CD8-positive, alpha-beta memory T cell (primary cell): ENCODE results near the gene RDH13. TPM values are rescaled to one million over a fixed set of nuclear protein-coding genes. Genes with fewer than 3 reads are reported as not detected.
"Not testable (repeated sequence)": the region's sequence is repeated elsewhere in the genome, so short reads cannot be mapped to it uniquely, and the experiment has no call there.

Experiments used
- CTCF ChIA-PET: fragments of 350-600 bp; sonication (Branson Sonifier 250); formaldehyde crosslinking; loops from one replicate; lab custom pipeline; 2021; ENCODE audit warnings: antibody characterized with exemption; lab: Charles Lee
- POLR2A ChIA-PET: fragments of 350-600 bp; sonication (Branson Sonifier 250); formaldehyde crosslinking; loops from one replicate; lab custom pipeline; 2021; ENCODE audit warnings: antibody characterized with exemption; lab: Charles Lee
- DNase-seq, 5 donors: peaks; one replicate each; pipeline versions ENCODE4 v3.0.0 to v3.0.0-alpha.2; 2020 to 2022; ENCODE audit warnings: mixed read lengths in 1 of 5
- H3K27ac ChIP-seq: one replicate; pipeline ENCODE4 v1.7.0; 2013; ENCODE audit warnings: low read depth, mild to moderate bottlenecking, low read length, moderate library complexity
- H3K27me3 ChIP-seq: 2 replicates; pipeline ENCODE4 v1.7.0; 2013; ENCODE audit warnings: low read length, mild to moderate bottlenecking; ENCODE audit not compliant: insufficient read depth, poor library complexity, severe bottlenecking
- H3K36me3 ChIP-seq: 2 replicates; pipeline ENCODE4 v1.7.0; 2013; ENCODE audit warnings: mild to moderate bottlenecking, low read length, moderate library complexity; ENCODE audit not compliant: insufficient read depth
- H3K4me1 ChIP-seq: 2 replicates; pipeline ENCODE4 v1.7.0; 2013; ENCODE audit warnings: mild to moderate bottlenecking, low read length, moderate library complexity; ENCODE audit not compliant: insufficient read depth
- H3K4me3 ChIP-seq: 2 replicates; pipeline ENCODE4 v1.7.0; 2013; ENCODE audit warnings: mild to moderate bottlenecking, low read length
- H3K9me3 ChIP-seq: 2 replicates; pipeline ENCODE4 v1.7.0; 2013; ENCODE audit warnings: mild to moderate bottlenecking, low read length
- H3K27ac Mint-ChIP-seq, 8 donors: one replicate each; pipeline ENCODE4 v1.8.0; 2020 to 2021; ENCODE audit warnings: mixed read lengths in 8 of 8, mild to moderate bottlenecking in 6 of 8, inconsistent platforms in 3 of 8, moderate library complexity in 3 of 8
- H3K27me3 Mint-ChIP-seq, 2 donors: one replicate each; pipeline ENCODE4 v1.8.0; 2020 to 2021; ENCODE audit warnings: mixed read lengths in 2 of 2, mild to moderate bottlenecking in 1 of 2, moderate library complexity in 1 of 2
- H3K36me3 Mint-ChIP-seq, 3 donors: one replicate each; pipeline ENCODE4 v1.8.0; 2020 to 2021; ENCODE audit warnings: mixed read lengths in 3 of 3, inconsistent platforms in 1 of 3, mild to moderate bottlenecking in 1 of 3
- H3K4me1 Mint-ChIP-seq, 3 donors: one replicate each; pipeline ENCODE4 v1.8.0; 2020 to 2021; ENCODE audit warnings: mixed read lengths in 3 of 3, inconsistent platforms in 1 of 3, mild to moderate bottlenecking in 1 of 3
- H3K4me3 Mint-ChIP-seq, 7 donors: one replicate each; pipeline ENCODE4 v1.8.0; 2020 to 2021; ENCODE audit warnings: mixed read lengths in 7 of 7, mild to moderate bottlenecking in 6 of 7, moderate library complexity in 4 of 7, inconsistent platforms in 2 of 7
- H3K9me3 Mint-ChIP-seq, 5 donors: one replicate each; pipeline ENCODE4 v1.8.0; 2020 to 2022; ENCODE audit warnings: mixed read lengths in 5 of 5, mild to moderate bottlenecking in 3 of 5, moderate library complexity in 2 of 5, inconsistent platforms in 1 of 5
- polyA plus RNA-seq: library from polyadenylated mRNA; unstranded; fragments of 300-500 nt; fragmentation: Illumina TruSeq; gene quantifications from one replicate; pipeline ENCODE4 v1.2.3, GENCODE V29; 2021
- total RNA-seq, 2 experiments: library from RNA; stranded (reverse); gene quantifications; one replicate each; pipeline ENCODE4 v1.2.3, GENCODE V29; 2021

RDH13 gene, protein sequence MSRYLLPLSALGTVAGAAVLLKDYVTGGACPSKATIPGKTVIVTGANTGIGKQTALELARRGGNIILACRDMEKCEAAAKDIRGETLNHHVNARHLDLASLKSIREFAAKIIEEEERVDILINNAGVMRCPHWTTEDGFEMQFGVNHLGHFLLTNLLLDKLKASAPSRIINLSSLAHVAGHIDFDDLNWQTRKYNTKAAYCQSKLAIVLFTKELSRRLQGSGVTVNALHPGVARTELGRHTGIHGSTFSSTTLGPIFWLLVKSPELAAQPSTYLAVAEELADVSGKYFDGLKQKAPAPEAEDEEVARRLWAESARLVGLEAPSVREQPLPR
- total RNA-seq: 10 to 100 TPM; 21.4 to 22.2 TPM
- 15.8 TPM for polyA plus RNA-seq

DNA sequence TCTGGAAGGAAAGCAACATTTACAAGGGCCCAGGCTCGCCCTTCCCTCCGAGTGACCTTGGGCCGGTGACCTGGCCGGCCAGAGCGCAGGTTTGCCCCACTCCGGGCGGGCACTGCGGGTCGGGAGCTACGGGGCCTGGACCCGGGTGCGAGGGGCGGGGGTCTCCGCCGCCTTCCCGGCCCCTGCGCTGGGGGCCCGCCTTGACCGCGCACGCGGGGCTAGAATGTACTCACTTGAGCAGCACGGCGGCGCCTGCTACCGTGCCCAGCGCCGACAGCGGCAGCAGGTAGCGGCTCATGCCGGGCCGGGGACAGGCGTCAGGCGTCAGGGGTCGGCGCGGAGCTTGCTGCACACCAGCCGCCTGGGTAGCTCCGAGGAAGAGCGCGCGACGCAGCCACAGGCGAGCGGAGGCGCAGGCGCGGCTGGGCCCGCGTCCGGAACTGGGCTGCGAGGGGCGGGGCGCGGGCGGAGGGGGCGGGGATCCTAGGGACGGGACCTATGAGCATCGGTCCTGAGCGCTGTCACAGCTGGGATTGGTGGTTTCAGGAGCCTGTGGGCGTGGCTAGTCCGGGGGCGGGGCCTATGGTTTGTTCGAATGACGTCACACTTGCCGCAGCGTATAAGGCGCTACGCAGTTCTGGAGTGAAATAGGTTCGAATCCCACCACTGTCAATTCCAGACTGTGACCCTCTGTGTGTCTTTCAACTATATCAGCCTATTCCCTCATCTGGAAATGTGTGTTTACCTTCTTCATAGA is at the start of gene RDH13:
TSS of gene RDH13 (minus strand) at position 414 of the 757 bp plus-strand sequence. CDS start at position 298, 116 bp downstream.
- ChIA-PET POLR2A (interaction anchor here (0.7 to 1.2 kb wide), 3 partner anchors 19 to 345 kb away, joined by 3 to 4 read pairs (median 4); partner anchors contain the start of genes PPP1R12C and UBE2S), CTCF (interaction anchor here (0.8 to 1.0 kb wide), 3 partner anchors 20 to 441 kb away, joined by 3 to 4 read pairs (median 3); no protein-coding TSS in a partner anchor)
- H3K4me3 ChIP-seq: peak within 1 kb of the TSS; percentile 62
- peaks cover 4 to 17% (median 7%) of the 10 kb centered on the region in 3 donors for H3K36me3 Mint-ChIP-seq
- peaks cover 13% of the 10 kb centered on the region for H3K4me1 ChIP-seq
- peak within 1 kb of the TSS; percentile 46 to 88 (median 74) for H3K27ac Mint-ChIP-seq
- H3K36me3 ChIP-seq: no peaks in the 10 kb centered on the region
- H3K4me3 Mint-ChIP-seq: peak within 1 kb of the TSS; percentile 74 to 92 (median 87)
- peaks cover 17 to 24% of the 10 kb centered on the region in 2 donors for H3K27me3 Mint-ChIP-seq
- DNase-seq: peak; percentile 96 to 99 (median 97)
- H3K9me3 ChIP-seq: no peaks in the 10 kb centered on the region
- H3K27me3 ChIP-seq: no peaks in the 10 kb centered on the region
- H3K4me1 Mint-ChIP-seq: peaks cover 9 to 25% (median 20%) of the 10 kb centered on the region in 3 donors
- H3K9me3 Mint-ChIP-seq: no peaks in the 10 kb centered on the region
- H3K27ac ChIP-seq: peak within 1 kb of the TSS; percentile 72

DNA sequence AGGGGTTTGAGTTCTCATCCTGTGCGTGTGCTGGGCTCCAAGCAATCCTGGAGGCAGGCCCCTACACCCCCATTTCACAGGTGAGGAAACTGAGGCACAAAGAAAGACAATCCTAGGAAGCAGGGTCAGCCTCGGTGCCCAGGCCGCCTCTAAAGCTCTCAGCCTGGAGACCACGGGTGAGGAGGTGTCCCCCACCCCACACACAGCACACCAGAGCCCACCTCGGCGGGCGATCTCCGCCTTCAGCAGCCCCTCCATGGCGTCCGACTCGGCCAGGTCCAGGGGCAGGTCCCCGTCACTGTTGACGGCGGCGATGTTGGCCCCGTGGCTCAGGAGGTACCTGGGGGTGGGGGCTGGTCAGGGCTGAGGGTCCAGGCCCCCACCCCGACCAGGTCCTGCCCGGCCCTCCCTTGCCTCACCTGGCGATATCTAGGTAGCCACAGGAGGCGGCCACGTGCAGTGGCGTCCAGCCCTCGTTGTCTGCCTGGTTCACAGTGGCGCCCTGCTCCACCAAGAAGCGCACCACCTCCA is 49.4 kb upstream of the RDH13 start:
- Mint-ChIP-seq H3K9me3 (no peaks in the 10 kb centered on the region), H3K27ac (no peak overlapping the region), H3K36me3 (peaks cover 0 to 53% (median 5%) of the 10 kb centered on the region in 3 donors), H3K4me1 (peaks cover 21 to 36% (median 28%) of the 10 kb centered on the region in 3 donors), H3K4me3 (no peak overlapping the region), H3K27me3 (peaks cover 0 to 2% of the 10 kb centered on the region in 2 donors)
- Histone ChIP-seq H3K4me3 (no peak overlapping the region), H3K27ac (no peak overlapping the region), H3K4me1 (peaks cover 15% of the 10 kb centered on the region), H3K9me3 (no peaks in the 10 kb centered on the region), H3K36me3 (no peaks in the 10 kb centered on the region), H3K27me3 (no peaks in the 10 kb centered on the region)
- CTCF ChIA-PET: no interaction called here
- no peak for DNase-seq
- POLR2A ChIA-PET: no interaction called here

DNA sequence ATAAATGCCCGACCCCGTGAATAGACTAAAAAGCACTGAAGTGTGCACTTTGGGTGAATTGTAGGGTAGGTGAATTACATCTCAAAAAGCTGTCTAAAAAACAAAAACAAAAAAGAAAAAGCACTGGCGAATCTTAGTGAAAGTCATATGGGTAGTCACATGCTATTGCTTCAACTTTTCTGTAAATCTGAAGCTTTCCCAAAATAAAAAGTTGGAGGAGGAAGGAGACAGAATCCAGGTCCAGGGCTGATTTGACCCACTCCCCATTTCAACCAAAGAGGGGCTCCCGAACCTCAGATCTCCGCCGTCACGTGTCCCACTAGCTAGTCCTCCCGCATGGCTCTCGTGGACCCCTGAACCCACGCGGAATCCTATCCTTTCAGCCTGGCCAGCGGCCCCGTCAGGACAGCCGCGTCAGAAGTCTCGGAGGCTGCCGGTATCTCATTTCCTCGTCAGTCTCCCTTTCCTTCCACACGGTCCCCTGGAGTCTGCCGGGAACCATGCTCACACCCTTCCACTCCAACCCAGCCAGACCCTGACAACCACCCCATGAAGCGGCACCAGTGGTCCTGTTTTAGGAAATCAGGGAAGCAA is 48.4 kb upstream of the RDH13 start:
- Mint-ChIP-seq H3K36me3 (peaks cover 4 to 54% (median 8%) of the 10 kb centered on the region in 3 donors), H3K4me1 (peaks cover 16 to 33% (median 28%) of the 10 kb centered on the region in 3 donors), H3K4me3 (no peak overlapping the region), H3K9me3 (no peaks in the 10 kb centered on the region), H3K27ac (no peak overlapping the region), H3K27me3 (peaks cover 0 to 2% of the 10 kb centered on the region in 2 donors)
- CTCF ChIA-PET: interaction anchor here (0.8 kb wide), 1 partner anchor 23 kb away, joined by 3 read pairs; no protein-coding TSS in a partner anchor
- DNase-seq: no peak
- no peak overlapping the region for H3K4me3 ChIP-seq
- peaks cover 14% of the 10 kb centered on the region for H3K4me1 ChIP-seq
- no peaks in the 10 kb centered on the region for H3K9me3 ChIP-seq
- H3K27me3 ChIP-seq: no peaks in the 10 kb centered on the region
- no peaks in the 10 kb centered on the region for H3K36me3 ChIP-seq
- POLR2A ChIA-PET: no interaction called here
- no peak overlapping the region for H3K27ac ChIP-seq

DNA sequence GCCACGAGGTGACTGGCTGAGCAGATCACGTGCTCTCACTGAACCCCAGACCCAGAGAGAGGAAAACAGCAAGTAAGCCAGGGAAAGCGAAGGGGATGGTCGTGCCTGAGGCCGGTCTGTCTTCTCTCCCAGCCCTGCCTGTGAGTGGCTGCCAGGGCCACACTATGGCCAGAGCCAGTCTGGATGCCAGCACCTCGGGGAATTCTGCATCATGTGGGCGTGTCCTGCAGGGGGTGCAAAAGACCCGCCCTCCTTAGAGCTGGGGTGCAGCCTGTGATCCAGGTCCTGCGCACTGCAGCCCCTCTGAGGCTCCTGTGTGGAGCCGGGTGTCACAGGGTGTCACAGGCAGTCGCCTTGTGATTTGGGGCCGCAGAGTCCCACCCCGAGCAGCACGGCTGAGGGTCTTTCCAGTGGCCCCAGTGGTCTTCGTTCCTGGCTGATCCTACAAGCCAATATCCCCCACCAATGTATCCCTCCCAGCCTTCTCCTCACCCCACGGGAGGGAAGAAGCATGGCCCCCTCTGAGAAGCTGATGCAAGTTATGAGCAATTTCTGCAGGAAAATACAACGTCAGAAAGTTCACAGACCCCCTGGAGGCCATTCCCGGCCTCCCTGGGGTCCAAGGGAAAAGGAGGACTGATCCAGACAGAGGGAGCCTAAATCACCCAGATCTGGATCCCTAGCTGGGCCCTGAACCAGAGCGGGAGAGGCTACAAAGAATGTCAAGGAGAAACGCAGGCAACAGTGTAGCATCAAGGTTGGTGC is 46.8 kb upstream of the RDH13 start:
- H3K4me1 ChIP-seq: no peaks in the 10 kb centered on the region
- H3K4me3 ChIP-seq: no peak overlapping the region
- Mint-ChIP-seq H3K4me3 (peak overlapping the region in 1 of 7 donors; percentile 60), H3K4me1 (peaks cover 5 to 17% (median 16%) of the 10 kb centered on the region in 3 donors), H3K36me3 (peaks cover 4 to 52% (median 9%) of the 10 kb centered on the region in 3 donors), H3K27me3 (no peaks in the 10 kb centered on the region), H3K9me3 (no peaks in the 10 kb centered on the region), H3K27ac (peak overlapping the region in 2 of 8 donors; percentile 50 to 85)
- POLR2A ChIA-PET: no interaction called here
- H3K36me3 ChIP-seq: no peaks in the 10 kb centered on the region
- no peaks in the 10 kb centered on the region for H3K9me3 ChIP-seq
- no peak for DNase-seq
- CTCF ChIA-PET: no interaction called here
- H3K27ac ChIP-seq: no peak overlapping the region
- no peaks in the 10 kb centered on the region for H3K27me3 ChIP-seq

DNA sequence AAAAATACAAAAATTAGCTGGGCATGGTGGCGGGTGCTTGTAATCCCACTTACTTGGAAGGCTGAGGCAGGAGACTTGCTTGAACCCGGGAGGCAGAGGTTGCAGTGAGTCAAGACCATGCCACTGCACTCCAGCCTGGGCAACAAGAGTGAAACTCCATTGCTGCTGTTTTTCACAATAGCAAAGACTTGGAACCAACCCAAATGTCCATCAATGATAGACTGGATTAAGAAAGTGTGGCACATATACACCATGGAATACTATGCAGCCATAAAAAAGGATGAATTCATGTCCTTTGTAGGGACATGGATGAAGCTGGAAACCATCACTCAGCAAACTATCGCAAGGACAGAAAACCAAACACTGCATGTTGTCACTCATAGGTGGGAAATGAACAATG is 44.3 kb upstream of the RDH13 start:
- H3K27ac Mint-ChIP-seq, H3K9me3 ChIP-seq, H3K9me3 Mint-ChIP-seq, POLR2A ChIA-PET, H3K4me3 Mint-ChIP-seq, H3K4me1 ChIP-seq, DNase-seq, H3K4me3 ChIP-seq, H3K36me3 ChIP-seq, H3K27ac ChIP-seq, H3K27me3 Mint-ChIP-seq, CTCF ChIA-PET, H3K27me3 ChIP-seq: not testable (repeated sequence)
- Mint-ChIP-seq H3K4me1 (peaks cover 2 to 15% (median 5%) of the 10 kb centered on the region in 3 donors), H3K36me3 (peaks cover 9 to 59% (median 15%) of the 10 kb centered on the region in 3 donors)

DNA sequence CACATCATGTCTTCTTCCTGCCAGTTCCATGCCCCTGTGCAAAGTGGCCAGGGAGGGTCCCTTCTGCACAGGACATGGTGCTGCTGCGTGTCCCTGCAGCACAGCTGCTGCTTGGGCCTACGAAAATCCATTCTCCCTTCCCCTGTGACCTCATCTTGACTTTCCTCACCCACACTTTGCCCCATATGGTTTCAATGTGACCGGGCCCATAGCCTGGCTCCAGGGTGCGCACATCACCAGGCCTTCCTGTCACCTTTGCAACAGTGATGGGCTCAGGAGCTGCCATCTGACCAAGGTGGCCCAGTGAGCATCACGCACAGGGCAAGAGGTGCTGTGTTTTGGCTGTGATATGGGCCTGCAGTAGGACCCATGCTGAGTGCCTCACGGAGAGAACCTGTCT is 43.6 kb upstream of the RDH13 start:
- no peak overlapping the region for H3K27ac ChIP-seq
- peaks cover 9 to 61% (median 18%) of the 10 kb centered on the region in 3 donors for H3K36me3 Mint-ChIP-seq
- no peak for DNase-seq
- no peaks in the 10 kb centered on the region for H3K9me3 ChIP-seq
- peak overlapping the region in 1 of 8 donors; percentile 6 for H3K27ac Mint-ChIP-seq
- H3K4me3 Mint-ChIP-seq: no peak overlapping the region
- H3K27me3 ChIP-seq: no peaks in the 10 kb centered on the region
- peaks cover 8% of the 10 kb centered on the region for H3K36me3 ChIP-seq
- POLR2A ChIA-PET: no interaction called here
- no peaks in the 10 kb centered on the region for H3K27me3 Mint-ChIP-seq
- CTCF ChIA-PET: no interaction called here
- H3K4me1 ChIP-seq: no peaks in the 10 kb centered on the region
- H3K4me1 Mint-ChIP-seq: peaks cover 2 to 15% (median 5%) of the 10 kb centered on the region in 3 donors
- H3K9me3 Mint-ChIP-seq: no peaks in the 10 kb centered on the region
- H3K4me3 ChIP-seq: no peak overlapping the region

DNA sequence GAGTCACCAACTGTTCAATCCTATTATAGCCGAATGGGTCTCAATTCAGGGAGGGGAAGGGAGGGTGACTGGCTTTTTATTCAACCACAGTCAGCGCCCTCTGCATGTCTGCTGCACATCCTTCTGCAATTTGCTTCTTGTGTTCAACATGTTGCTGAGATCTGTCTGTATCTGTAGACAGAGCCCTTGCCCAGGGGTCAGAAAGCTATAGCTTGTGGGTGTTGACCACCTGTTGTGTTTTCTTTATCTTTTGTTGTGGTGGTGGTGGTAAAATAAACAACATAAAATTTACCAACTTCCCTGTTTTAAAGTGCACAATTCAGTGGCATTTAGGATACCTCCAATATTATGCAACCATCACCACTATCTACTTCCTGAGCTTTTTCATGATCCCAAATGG is 42.3 kb upstream of the RDH13 start:
- no peak overlapping the region for H3K4me3 Mint-ChIP-seq
- no peaks in the 10 kb centered on the region for H3K9me3 Mint-ChIP-seq
- H3K27ac Mint-ChIP-seq: no peak overlapping the region
- H3K36me3 ChIP-seq: peaks cover 8% of the 10 kb centered on the region
- POLR2A ChIA-PET: no interaction called here
- CTCF ChIA-PET: no interaction called here
- no peaks in the 10 kb centered on the region for H3K4me1 ChIP-seq
- peaks cover 2 to 15% (median 3%) of the 10 kb centered on the region in 3 donors for H3K4me1 Mint-ChIP-seq
- H3K9me3 ChIP-seq: no peaks in the 10 kb centered on the region
- no peak overlapping the region for H3K4me3 ChIP-seq
- H3K27ac ChIP-seq: no peak overlapping the region
- no peak for DNase-seq
- H3K36me3 Mint-ChIP-seq: peaks cover 9 to 54% (median 16%) of the 10 kb centered on the region in 3 donors
- no peaks in the 10 kb centered on the region for H3K27me3 Mint-ChIP-seq
- H3K27me3 ChIP-seq: no peaks in the 10 kb centered on the region
